Loucy (cell line): ENCODE measurements around the gene KRT76.

Source experiments
- EZH2phosphoT487 ChIP-seq: fragments of 200-600 bp; IDR thresholded peaks from 2 replicates; pipeline ENCODE4 v1.6.1; 2018; ENCODE audit warnings: antibody characterized with exemption, mild to moderate bottlenecking, moderate library complexity, borderline replicate concordance
- TF ChIP-seq, protein P1 (sequence below): fragments of 200-600 bp; sonication (generic); conservative IDR thresholded peaks from 2 replicates; pipeline ENCODE4 v1.5.1; 2014; ENCODE audit warnings: mild to moderate bottlenecking, antibody characterized with exemption, low read length

GRCh38 chr12:52805000-52805399 is 27.9 kb upstream of the KRT76 start:
- TF ChIP-seq, protein P1, sequence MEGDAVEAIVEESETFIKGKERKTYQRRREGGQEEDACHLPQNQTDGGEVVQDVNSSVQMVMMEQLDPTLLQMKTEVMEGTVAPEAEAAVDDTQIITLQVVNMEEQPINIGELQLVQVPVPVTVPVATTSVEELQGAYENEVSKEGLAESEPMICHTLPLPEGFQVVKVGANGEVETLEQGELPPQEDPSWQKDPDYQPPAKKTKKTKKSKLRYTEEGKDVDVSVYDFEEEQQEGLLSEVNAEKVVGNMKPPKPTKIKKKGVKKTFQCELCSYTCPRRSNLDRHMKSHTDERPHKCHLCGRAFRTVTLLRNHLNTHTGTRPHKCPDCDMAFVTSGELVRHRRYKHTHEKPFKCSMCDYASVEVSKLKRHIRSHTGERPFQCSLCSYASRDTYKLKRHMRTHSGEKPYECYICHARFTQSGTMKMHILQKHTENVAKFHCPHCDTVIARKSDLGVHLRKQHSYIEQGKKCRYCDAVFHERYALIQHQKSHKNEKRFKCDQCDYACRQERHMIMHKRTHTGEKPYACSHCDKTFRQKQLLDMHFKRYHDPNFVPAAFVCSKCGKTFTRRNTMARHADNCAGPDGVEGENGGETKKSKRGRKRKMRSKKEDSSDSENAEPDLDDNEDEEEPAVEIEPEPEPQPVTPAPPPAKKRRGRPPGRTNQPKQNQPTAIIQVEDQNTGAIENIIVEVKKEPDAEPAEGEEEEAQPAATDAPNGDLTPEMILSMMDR, result no peak
- no peak for TF ChIP-seq EZH2phosphoT487
